GM19043 (cell line): Measurements from ENCODE around the gene METTL1.
A peak's percentile ranks its signal among the peaks of the same experiment; 100 is the strongest.
"Not testable (repeated sequence)": the region's sequence is repeated elsewhere in the genome, so short reads cannot be mapped to it uniquely, and the experiment has no call there.

ENCODE experiments used
- ATAC-seq: cut with Tn5 transposase; IDR thresholded peaks from one replicate; pipeline ENCODE4 v1.9.1; 2021; ENCODE audit warnings: low read depth; ENCODE audit not compliant: unreplicated experiment

METTL1 gene

GRCh38 chr12:57800965-57801364 is 29.1 kb upstream of the METTL1 start:
- ATAC-seq = no peak

GRCh38 chr12:57797933-57798332 is 26.0 kb upstream of the METTL1 start:
- ATAC-seq = no peak

- no peak for ATAC-seq
Measured at GRCh38 chr12:57796996-57797395, 25.1 kb upstream of the METTL1 start.

GRCh38 chr12:57795354-57795753 is 23.4 kb upstream of the METTL1 start:
- no peak for ATAC-seq

- no peak for ATAC-seq
Measured at GRCh38 chr12:57793920-57794319, 22.0 kb upstream of the METTL1 start.

- ATAC-seq = no peak
Measured at GRCh38 chr12:57783861-57784260, 12.0 kb upstream of the METTL1 start.

- no peak for ATAC-seq
Measured at GRCh38 chr12:57783466-57783801, 11.5 kb upstream of the METTL1 start.

- ATAC-seq = peak; percentile 88
Measured at GRCh38 chr12:57782608-57783465, 10.9 kb upstream of the METTL1 start, which contains the start of gene TSFM. TSS of gene TSFM (plus strand) at chr12:57782787. CDS start at chr12:57782802, 15 bp downstream.

GRCh38 chr12:57782243-57782607 is 10.3 kb upstream of the METTL1 start:
- ATAC-seq = no peak

- ATAC-seq = no peak
Measured at GRCh38 chr12:57781801-57782200, 9.9 kb upstream of the METTL1 start.

- no peak for ATAC-seq
Measured at GRCh38 chr12:57781244-57781643, 9.3 kb upstream of the METTL1 start.

- ATAC-seq = no peak
Measured at GRCh38 chr12:57780284-57780897, 8.5 kb upstream of the METTL1 start.

GRCh38 chr12:57779736-57780135 is 7.8 kb upstream of the METTL1 start:
- no peak for ATAC-seq

- ATAC-seq = no peak
Measured at GRCh38 chr12:57777911-57778310, 6.0 kb upstream of the METTL1 start.

- ATAC-seq = no peak
Measured at GRCh38 chr12:57777367-57777766, 5.5 kb upstream of the METTL1 start.

- ATAC-seq = no peak
Measured at GRCh38 chr12:57776247-57776587, 4.3 kb upstream of the METTL1 start.

GRCh38 chr12:57775563-57776246 is 3.8 kb upstream of the METTL1 start:
- no peak for ATAC-seq

GRCh38 chr12:57775044-57775443 is 3.1 kb upstream of the METTL1 start:
- no peak for ATAC-seq

- not testable (repeated sequence) for ATAC-seq
Measured at GRCh38 chr12:57774634-57775033, 2.7 kb upstream of the METTL1 start.

- ATAC-seq = no peak
Measured at GRCh38 chr12:57772429-57773322, 771 bp upstream of the METTL1 start, which contains the start of gene EEF1AKMT3. TSS of gene EEF1AKMT3 (plus strand) at chr12:57772614. CDS start at chr12:57772725, 111 bp downstream.
